GM23338 (cell line): ENCODE data around the gene GRWD1. TPM values are rescaled to one million over a fixed set of nuclear protein-coding genes. Genes with fewer than 3 reads are reported as not detected.

ENCODE experiments used
- ATAC-seq: fragments of 200-7000 bp; cut with Tn5 transposase; 3 replicates; pipeline ENCODE4 v1.9.1; 2020
- DNase-seq: peaks from one replicate; pipeline ENCODE4 v3.0.0-alpha.2; 2015; ENCODE audit warnings: low spot score
- H2AFZ ChIP-seq: fragments of 200-600 bp; sonication (generic); 2 replicates; pipeline ENCODE4 v1.8.0; 2016; ENCODE audit warnings: antibody characterized with exemption, mild to moderate bottlenecking, moderate library complexity
- H3F3A ChIP-seq: fragments of 200-600 bp; sonication (generic); replicated peaks from 2 replicates; pipeline ENCODE4 v1.8.0; 2017; ENCODE audit warnings: antibody characterized with exemption, mixed run types, low read depth
- H3K27ac ChIP-seq: fragments of 200-600 bp; sonication (generic); 2 replicates; pipeline ENCODE4 v1.6.1; 2016; ENCODE audit warnings: low read depth
- H3K27me3 ChIP-seq: fragments of 200-600 bp; sonication (generic); 2 replicates; pipeline ENCODE4 v1.8.0; 2016; ENCODE audit warnings: mild to moderate bottlenecking, mixed run types, moderate library complexity; ENCODE audit not compliant: insufficient read depth
- H3K36me3 ChIP-seq: fragments of 200-600 bp; sonication (generic); 2 replicates; pipeline ENCODE4 v1.8.0; 2016; ENCODE audit warnings: mild to moderate bottlenecking; ENCODE audit not compliant: insufficient read depth
- H3K4me1 ChIP-seq: fragments of 200-600 bp; sonication (generic); 2 replicates; pipeline ENCODE4 v1.8.0; 2016; ENCODE audit warnings: mild to moderate bottlenecking, moderate library complexity; ENCODE audit not compliant: insufficient read depth
- H3K4me2 ChIP-seq: fragments of 200-600 bp; sonication (generic); 2 replicates; pipeline ENCODE4 v1.7.1; 2017; ENCODE audit warnings: mixed run types
- H3K4me3 ChIP-seq: fragments of 200-600 bp; sonication (generic); 2 replicates; pipeline ENCODE4 v1.6.1; 2016; ENCODE audit warnings: mixed run types
- H3K79me2 ChIP-seq: fragments of 200-600 bp; sonication (generic); replicated peaks from 2 replicates; pipeline ENCODE4 v1.8.0; 2017; ENCODE audit warnings: mild to moderate bottlenecking; ENCODE audit not compliant: insufficient read depth
- H3K9me2 ChIP-seq: fragments of 200-600 bp; sonication (generic); 2 replicates; pipeline ENCODE4 v1.8.0; 2017; ENCODE audit not compliant: insufficient read depth
- H4K20me1 ChIP-seq: fragments of 200-600 bp; sonication (generic); replicated peaks from 2 replicates; pipeline ENCODE4 v1.8.0; 2017; ENCODE audit warnings: mild to moderate bottlenecking; ENCODE audit not compliant: insufficient read depth
- H3K27ac Mint-ChIP-seq: 2 replicates; pipeline ENCODE4 v1.8.0; 2020; ENCODE audit warnings: inconsistent platforms, mild to moderate bottlenecking, moderate library complexity, mixed read lengths
- H3K27me3 Mint-ChIP-seq: 3 replicates; pipeline ENCODE4 v1.8.0; 2022; ENCODE audit warnings: low read depth, mild to moderate bottlenecking, moderate library complexity, mixed read lengths, inconsistent platforms; ENCODE audit not compliant: insufficient read depth, poor library complexity
- H3K36me3 Mint-ChIP-seq: 3 replicates; pipeline ENCODE4 v1.8.0; 2021; ENCODE audit warnings: low read depth, mild to moderate bottlenecking, inconsistent platforms, moderate library complexity, mixed read lengths
- H3K4me1 Mint-ChIP-seq: 3 replicates; pipeline ENCODE4 v1.8.0; 2020; ENCODE audit warnings: mild to moderate bottlenecking, inconsistent platforms, mixed read lengths
- H3K4me3 Mint-ChIP-seq: 3 replicates; pipeline ENCODE4 v1.8.0; 2021; ENCODE audit warnings: moderate library complexity, mild to moderate bottlenecking, inconsistent platforms, mixed read lengths
- H3K9me3 Mint-ChIP-seq: 3 replicates; pipeline ENCODE4 v1.8.0; 2020; ENCODE audit warnings: moderate library complexity, mild to moderate bottlenecking, inconsistent platforms, mixed read lengths
- CREB1 ChIP-seq: fragments of 250-450 bp; sonication (Bioruptor Pico); IDR thresholded peaks from 2 replicates; pipeline ENCODE4 v1.5.0; 2020; ENCODE audit warnings: low read depth, mild to moderate bottlenecking, moderate library complexity
- EZH2 ChIP-seq: fragments of 200-600 bp; sonication (generic); IDR thresholded peaks from one replicate; pipeline ENCODE4 v1.8.0; 2017; ENCODE audit warnings: antibody characterized with exemption, mild to moderate bottlenecking, low read depth; ENCODE audit not compliant: unreplicated experiment
- POLR2AphosphoS5 ChIP-seq: IDR thresholded peaks from 2 replicates; pipeline ENCODE4 v1.6.1; 2016; ENCODE audit warnings: antibody characterized with exemption, low read depth
- STAT1 ChIP-seq: IDR thresholded peaks from one replicate; pipeline ENCODE4 v1.6.1; 2016; ENCODE audit warnings: antibody characterized with exemption; ENCODE audit not compliant: unreplicated experiment
- polyA plus RNA-seq: library from polyadenylated mRNA; unstranded; fragments of >200 nt; fragmentation: Nextera tagmentation; extraction: Ambion mirVana; gene quantifications from 2 replicates; pipeline ENCODE4 v1.2.1, GENCODE V29; 2016
- total RNA-seq: library from RNA; depleted of rRNA; stranded (reverse); fragments of >200 nt; shearing (Covaris generic); gene quantifications from 2 replicates; pipeline ENCODE4 v1.2.3, GENCODE V29; 2014
- TF ChIP-seq, protein P1 (sequence below): IDR thresholded peaks from 2 replicates; pipeline ENCODE4 v1.6.1; 2016; ENCODE audit warnings: antibody characterized with exemption
- TF ChIP-seq, protein P2 (sequence below): IDR thresholded peaks from one replicate; pipeline ENCODE4 v1.6.1; 2018; ENCODE audit warnings: antibody characterized with exemption; ENCODE audit not compliant: unreplicated experiment

Gene GRWD1
- total and polyA plus RNA-seq, 2 experiments from 2014 or later = 23.2 to 58.0 TPM

DNA sequence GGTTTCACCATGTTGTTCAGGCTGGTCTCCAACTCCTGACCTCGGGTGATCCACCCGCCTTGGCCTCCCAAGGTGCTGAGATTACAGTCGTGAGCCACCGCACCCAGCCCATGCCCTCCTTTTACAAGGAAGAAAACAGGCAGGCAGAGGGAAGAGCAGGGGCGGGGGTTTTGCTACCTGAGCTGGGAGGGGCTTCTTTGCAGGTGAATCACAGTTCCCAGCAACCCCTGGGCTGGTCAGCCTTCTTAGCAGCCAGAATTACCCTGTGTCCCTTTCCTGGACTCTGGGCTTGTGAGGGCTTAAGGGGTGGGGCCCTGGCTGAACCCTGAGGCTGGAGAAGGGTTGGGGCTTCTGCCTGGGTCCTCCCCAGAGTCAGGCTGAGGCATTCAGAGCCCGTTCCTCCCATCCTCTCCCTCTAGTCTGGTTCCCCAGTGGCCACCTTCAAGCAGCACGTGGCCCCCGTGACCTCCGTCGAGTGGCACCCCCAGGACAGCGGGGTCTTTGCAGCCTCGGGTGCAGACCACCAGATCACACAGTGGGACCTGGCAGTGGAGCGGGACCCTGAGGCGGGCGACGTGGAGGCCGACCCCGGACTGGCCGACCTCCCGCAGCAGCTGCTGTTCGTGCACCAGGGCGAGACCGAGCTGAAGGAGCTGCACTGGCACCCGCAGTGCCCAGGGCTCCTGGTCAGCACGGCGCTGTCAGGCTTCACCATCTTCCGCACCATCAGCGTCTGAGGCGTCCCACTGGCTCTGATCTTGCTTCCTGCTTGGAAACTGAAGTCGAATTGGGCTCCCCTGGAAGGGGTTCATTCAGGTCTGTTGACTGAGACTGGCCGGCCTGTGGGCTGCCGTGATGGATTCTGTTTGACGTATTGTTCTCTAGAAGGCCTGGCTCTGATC lies 6.8 kb downstream of the GRWD1 start (continued):
- TF ChIP-seq, protein P1, sequence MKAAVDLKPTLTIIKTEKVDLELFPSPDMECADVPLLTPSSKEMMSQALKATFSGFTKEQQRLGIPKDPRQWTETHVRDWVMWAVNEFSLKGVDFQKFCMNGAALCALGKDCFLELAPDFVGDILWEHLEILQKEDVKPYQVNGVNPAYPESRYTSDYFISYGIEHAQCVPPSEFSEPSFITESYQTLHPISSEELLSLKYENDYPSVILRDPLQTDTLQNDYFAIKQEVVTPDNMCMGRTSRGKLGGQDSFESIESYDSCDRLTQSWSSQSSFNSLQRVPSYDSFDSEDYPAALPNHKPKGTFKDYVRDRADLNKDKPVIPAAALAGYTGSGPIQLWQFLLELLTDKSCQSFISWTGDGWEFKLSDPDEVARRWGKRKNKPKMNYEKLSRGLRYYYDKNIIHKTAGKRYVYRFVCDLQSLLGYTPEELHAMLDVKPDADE = no peak
- TF ChIP-seq STAT1 = no peak
- TF ChIP-seq, protein P2, sequence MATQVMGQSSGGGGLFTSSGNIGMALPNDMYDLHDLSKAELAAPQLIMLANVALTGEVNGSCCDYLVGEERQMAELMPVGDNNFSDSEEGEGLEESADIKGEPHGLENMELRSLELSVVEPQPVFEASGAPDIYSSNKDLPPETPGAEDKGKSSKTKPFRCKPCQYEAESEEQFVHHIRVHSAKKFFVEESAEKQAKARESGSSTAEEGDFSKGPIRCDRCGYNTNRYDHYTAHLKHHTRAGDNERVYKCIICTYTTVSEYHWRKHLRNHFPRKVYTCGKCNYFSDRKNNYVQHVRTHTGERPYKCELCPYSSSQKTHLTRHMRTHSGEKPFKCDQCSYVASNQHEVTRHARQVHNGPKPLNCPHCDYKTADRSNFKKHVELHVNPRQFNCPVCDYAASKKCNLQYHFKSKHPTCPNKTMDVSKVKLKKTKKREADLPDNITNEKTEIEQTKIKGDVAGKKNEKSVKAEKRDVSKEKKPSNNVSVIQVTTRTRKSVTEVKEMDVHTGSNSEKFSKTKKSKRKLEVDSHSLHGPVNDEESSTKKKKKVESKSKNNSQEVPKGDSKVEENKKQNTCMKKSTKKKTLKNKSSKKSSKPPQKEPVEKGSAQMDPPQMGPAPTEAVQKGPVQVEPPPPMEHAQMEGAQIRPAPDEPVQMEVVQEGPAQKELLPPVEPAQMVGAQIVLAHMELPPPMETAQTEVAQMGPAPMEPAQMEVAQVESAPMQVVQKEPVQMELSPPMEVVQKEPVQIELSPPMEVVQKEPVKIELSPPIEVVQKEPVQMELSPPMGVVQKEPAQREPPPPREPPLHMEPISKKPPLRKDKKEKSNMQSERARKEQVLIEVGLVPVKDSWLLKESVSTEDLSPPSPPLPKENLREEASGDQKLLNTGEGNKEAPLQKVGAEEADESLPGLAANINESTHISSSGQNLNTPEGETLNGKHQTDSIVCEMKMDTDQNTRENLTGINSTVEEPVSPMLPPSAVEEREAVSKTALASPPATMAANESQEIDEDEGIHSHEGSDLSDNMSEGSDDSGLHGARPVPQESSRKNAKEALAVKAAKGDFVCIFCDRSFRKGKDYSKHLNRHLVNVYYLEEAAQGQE = no peak

DNA sequence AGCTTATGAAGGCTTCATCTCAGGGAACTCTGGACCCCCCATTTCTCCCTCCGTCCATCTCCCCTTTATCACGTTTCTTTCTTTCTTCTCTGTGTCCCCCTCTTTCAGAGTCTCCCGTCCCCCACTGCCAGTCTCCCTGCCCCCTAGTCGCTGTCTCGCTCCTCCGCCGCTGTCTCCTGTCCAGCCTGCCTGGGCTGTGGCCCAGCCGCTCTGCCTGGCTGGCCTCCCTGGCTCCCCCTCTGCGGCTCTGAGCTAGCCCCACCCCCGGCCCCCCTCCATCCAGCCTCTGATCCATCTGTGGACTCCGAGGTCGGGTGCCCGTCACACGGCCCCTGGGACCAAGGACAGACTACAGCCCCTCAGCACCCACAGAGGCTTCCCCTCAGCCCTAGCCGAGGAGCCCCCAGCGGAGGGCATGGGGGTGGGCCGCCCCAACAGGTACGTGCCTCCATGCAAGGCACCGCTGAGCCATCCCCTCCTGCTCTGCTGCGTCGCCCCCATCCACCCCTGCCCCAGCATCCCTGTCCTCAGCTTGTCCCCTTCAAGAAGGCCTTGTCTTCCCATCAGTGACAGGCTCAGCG lies 8.5 kb downstream of the GRWD1 start:
- ATAC-seq = no peak
- no peak overlapping the region for H2AFZ ChIP-seq
- peaks cover 72% of the 10 kb centered on the region for H3K36me3 Mint-ChIP-seq
- H3K27me3 Mint-ChIP-seq = no peaks in the 10 kb centered on the region
- H3K36me3 ChIP-seq = peaks cover 10% of the 10 kb centered on the region
- no peaks in the 10 kb centered on the region; the same call in 2 of the 3 replicates for H3K4me1 Mint-ChIP-seq
- peaks cover 6% of the 10 kb centered on the region for H4K20me1 ChIP-seq
- H3K9me3 Mint-ChIP-seq = no peaks in the 10 kb centered on the region
- peaks cover 2% of the 10 kb centered on the region; the same call in 1 of the 2 replicates for H3F3A ChIP-seq
- peaks cover 3% of the 10 kb centered on the region; the same call in 1 of the 2 replicates for H3K4me1 ChIP-seq
- H3K79me2 ChIP-seq = peaks cover 2% of the 10 kb centered on the region; the same call in 1 of the 2 replicates
- no peak for DNase-seq
- H3K27ac ChIP-seq = no peak overlapping the region
- H3K4me3 Mint-ChIP-seq = no peak overlapping the region
- no peak for TF ChIP-seq POLR2AphosphoS5
- H3K9me2 ChIP-seq = no peaks in the 10 kb centered on the region
- no peaks in the 10 kb centered on the region for H3K27me3 ChIP-seq
- no peak overlapping the region for H3K27ac Mint-ChIP-seq
- no peak overlapping the region for H3K4me2 ChIP-seq
- H3K4me3 ChIP-seq = no peak overlapping the region

DNA sequence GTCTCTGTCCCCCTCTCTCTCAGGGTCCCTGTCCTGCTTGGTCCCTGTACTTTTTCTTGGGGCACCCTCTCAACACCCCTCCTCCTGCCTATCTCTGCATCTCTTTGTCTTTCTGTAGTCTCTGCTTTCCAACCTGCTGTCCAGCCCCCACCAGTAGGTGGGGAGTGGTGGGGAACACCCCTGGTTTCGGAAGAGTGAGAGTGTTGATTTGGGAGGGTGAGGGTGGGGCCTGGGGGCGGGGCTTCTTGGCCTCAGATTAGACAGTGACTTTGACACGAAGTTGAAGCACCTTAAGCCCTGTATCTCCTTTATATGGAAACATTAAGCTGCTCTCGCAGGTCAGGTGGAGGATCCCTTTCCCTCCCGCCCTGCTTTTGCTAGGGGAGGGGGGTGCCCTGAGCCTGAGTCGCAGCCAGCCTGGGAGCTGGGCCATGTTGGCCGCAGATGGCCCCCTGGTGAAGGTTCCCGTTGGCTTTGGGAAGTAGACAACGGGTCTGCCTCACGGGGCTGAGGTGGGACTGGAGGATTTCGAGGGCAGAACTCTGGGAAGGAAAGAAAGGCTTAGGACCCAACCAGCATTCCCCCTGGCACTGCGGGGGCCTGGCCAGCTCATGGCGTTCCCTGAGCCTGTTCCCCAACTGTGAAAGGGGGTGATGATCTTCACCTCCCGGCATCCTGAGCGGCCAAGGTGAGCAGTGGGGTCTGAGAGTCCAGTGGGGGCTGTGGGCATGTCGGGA lies 9.6 kb downstream of the GRWD1 start, which contains the start of gene KCNJ14:
TSS of gene KCNJ14 (plus strand) at position 404 of the 737 bp plus-strand sequence. CDS start 6,151 bp downstream, outside the sequence.
- H3K27ac Mint-ChIP-seq = no peak within 1 kb of the TSS
- DNase-seq = no peak
- TF ChIP-seq CREB1 = no peak
- TF ChIP-seq, protein P1 = no peak
- TF ChIP-seq EZH2 = no peak

More for the DNA sequence above, 9.6 kb downstream of the GRWD1 start, which contains the start of gene KCNJ14:
- Histone ChIP-seq H3K36me3 (peaks cover 10% of the 10 kb centered on the region), H3K9me2 (no peaks in the 10 kb centered on the region), H3K79me2 (no peaks in the 10 kb centered on the region), H3F3A (peaks cover 2% of the 10 kb centered on the region), H3K4me1 (peaks cover 3% of the 10 kb centered on the region; the same call in 1 of the 2 replicates), H3K4me2 (no peak within 1 kb of the TSS), H3K4me3 (no peak within 1 kb of the TSS), H3K27me3 (no peaks in the 10 kb centered on the region), H4K20me1 (peaks cover 6% of the 10 kb centered on the region), H3K27ac (no peak within 1 kb of the TSS), H2AFZ (no peak within 1 kb of the TSS)
- ATAC-seq = no peak
- peaks cover 64% of the 10 kb centered on the region for H3K36me3 Mint-ChIP-seq
- no peaks in the 10 kb centered on the region for H3K9me3 Mint-ChIP-seq
- H3K4me3 Mint-ChIP-seq = no peak within 1 kb of the TSS; the same call in 2 of the 3 replicates
- no peaks in the 10 kb centered on the region for H3K27me3 Mint-ChIP-seq
- no peaks in the 10 kb centered on the region; the same call in 2 of the 3 replicates for H3K4me1 Mint-ChIP-seq
